Bronchial epithelial cell (primary cell): ENCODE measurements around the gene PHF2. TPM values are rescaled to one million over a fixed set of nuclear protein-coding genes. Genes with fewer than 3 reads are reported as not detected.

Experiments used
- DNase-seq: peaks from one replicate; pipeline ENCODE4 v3.0.0-alpha.2; 2010; ENCODE audit warnings: low read depth
- FAIRE-seq: peaks from 2 replicates; lab custom pipeline; 2011; peaks lifted over from hg19 to GRCh38; lab: Jason Lieb, UNC
- H3K27me3 ChIP-seq: 2 replicates; pipeline ENCODE4 v1.5.1; 2011; ENCODE audit warnings: low read length; ENCODE audit not compliant: control insufficient read depth, insufficient read depth
- H3K36me3 ChIP-seq: 2 replicates; pipeline ENCODE4 v1.5.1; 2011; ENCODE audit warnings: low read length; ENCODE audit not compliant: control insufficient read depth, insufficient read depth
- H3K4me3 ChIP-seq: 2 replicates; pipeline ENCODE4 v1.5.1; 2011; ENCODE audit warnings: mild to moderate bottlenecking, low read depth, low read length, control low read depth
- total RNA-seq: library from RNA; depleted of rRNA; stranded (reverse); fragments of >200 nt; gene quantifications from 2 replicates; pipeline ENCODE4 v1.2.1, GENCODE V29; 2014
- TF ChIP-seq, protein P1 (sequence below): IDR thresholded peaks from 2 replicates; pipeline ENCODE4 v1.5.1; 2011; ENCODE audit warnings: mild to moderate bottlenecking, moderate library complexity, low read length, control low read depth, inconsistent platforms; ENCODE audit not compliant: insufficient read depth, severe bottlenecking

Gene PHF2
- total RNA-seq, 1 donor from 2014 or later: 10.0 TPM

- TF ChIP-seq, protein P1, sequence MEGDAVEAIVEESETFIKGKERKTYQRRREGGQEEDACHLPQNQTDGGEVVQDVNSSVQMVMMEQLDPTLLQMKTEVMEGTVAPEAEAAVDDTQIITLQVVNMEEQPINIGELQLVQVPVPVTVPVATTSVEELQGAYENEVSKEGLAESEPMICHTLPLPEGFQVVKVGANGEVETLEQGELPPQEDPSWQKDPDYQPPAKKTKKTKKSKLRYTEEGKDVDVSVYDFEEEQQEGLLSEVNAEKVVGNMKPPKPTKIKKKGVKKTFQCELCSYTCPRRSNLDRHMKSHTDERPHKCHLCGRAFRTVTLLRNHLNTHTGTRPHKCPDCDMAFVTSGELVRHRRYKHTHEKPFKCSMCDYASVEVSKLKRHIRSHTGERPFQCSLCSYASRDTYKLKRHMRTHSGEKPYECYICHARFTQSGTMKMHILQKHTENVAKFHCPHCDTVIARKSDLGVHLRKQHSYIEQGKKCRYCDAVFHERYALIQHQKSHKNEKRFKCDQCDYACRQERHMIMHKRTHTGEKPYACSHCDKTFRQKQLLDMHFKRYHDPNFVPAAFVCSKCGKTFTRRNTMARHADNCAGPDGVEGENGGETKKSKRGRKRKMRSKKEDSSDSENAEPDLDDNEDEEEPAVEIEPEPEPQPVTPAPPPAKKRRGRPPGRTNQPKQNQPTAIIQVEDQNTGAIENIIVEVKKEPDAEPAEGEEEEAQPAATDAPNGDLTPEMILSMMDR: no peak
- FAIRE-seq (no peak), DNase-seq (no peak)
- no peak overlapping the region for H3K4me3 ChIP-seq
- H3K27me3 ChIP-seq: no peaks in the 10 kb centered on the region
- H3K36me3 ChIP-seq: no peaks in the 10 kb centered on the region
These were observed 9.3 kb downstream of the PHF2 start for GRCh38 chr9:93585695-93586094.

DNA sequence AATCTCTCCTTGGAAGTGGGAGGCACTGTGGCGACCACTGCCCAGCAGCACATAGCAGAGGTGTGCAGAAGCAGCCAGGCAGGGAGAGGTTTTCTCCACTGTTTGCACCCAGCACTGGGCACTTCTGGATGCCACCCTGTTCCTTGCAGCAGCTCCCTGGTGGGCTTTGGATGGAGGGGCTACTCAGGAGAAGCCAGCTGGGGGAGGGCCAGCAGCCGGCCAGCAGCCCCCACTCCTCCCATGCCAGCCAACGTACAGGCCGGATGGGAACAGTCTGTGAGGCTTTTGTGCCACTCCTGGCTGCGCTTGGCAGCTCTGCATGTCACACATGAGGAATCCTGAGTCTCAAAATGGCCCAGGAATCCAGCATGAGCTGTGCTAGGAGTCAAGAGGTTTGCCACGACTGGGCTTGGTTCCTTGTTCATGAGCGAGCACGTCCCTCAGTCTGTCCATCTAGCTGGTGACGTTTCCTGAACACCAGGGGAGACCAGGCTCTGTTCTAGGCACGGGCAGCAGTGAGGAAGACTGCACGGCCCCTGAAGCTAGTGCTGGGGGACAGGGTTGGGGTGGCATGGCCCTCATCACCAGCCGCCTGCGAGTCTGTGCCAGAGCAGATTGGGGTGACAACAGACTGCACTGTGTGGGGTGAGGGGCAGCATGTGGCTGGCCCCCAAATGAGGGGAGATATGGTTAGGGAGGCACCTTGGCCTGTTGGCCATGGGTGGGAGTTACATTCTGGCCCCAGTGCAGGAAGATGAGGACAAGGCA lies 10.1 kb downstream of the PHF2 start:
- Histone ChIP-seq H3K4me3 (no peak overlapping the region), H3K36me3 (no peaks in the 10 kb centered on the region), H3K27me3 (no peaks in the 10 kb centered on the region)
- no peak for DNase-seq
- TF ChIP-seq, protein P1: no peak
- FAIRE-seq: peak; percentile 76

GRCh38 chr9:93587284-93587650 lies 10.9 kb downstream of the PHF2 start:
- H3K27me3 ChIP-seq: no peaks in the 10 kb centered on the region
- TF ChIP-seq, protein P1: no peak
- H3K36me3 ChIP-seq: no peaks in the 10 kb centered on the region
- DNase-seq (no peak), FAIRE-seq (no peak)
- H3K4me3 ChIP-seq: no peak overlapping the region

- Histone ChIP-seq H3K36me3 (no peaks in the 10 kb centered on the region), H3K4me3 (no peak overlapping the region), H3K27me3 (no peaks in the 10 kb centered on the region)
- TF ChIP-seq, protein P1: peak; percentile 5
- FAIRE-seq (no peak), DNase-seq (no peak)
These were observed 11.4 kb downstream of the PHF2 start for GRCh38 chr9:93587651-93588347.

DNA sequence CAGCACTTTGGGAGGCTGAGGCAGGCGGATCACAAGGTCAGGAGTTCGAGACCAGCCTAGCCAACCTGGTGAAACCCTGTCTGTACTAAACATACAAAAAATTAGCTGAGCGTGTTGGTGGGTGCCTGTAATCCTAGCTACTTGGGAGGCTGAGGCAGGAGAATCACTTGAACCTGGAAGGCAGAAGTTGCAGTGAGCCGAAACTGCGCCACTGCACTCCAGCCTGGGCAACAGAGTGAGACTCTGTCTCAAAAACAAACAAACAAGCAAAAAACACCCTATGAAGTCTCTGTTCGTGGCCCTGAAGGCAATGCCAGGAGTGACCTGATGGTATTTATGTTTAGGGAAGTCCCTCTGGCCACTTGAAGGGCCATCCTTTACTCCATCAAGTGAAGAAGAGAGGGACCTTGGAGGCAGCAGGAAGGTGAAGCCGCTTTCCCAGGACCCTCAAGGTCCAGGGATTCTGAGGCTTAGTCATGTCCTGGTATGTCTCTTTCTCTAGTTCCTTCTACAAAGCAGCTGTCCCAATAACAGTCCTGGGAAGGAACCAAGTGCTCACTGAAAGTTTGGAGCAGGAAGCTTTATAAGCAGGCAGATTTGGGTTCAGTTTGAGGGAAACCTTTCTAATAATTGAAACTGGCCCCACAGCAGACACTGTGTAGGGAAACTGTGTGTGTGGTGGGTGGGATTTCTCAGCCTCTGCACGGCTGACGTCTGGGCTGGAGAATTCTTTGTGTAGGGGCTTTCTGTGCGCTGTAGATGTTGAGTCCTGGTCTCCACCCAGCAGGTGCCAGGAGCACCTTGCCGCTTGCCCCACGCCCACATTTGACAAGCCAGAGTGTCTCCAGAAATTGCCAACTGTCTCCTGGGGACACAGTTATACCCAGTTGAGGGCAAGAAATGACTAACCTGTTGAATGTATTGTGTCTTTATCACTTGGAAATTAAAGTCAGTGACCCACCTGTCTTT lies 12.5 kb downstream of the PHF2 start:
- no peaks in the 10 kb centered on the region for H3K27me3 ChIP-seq
- TF ChIP-seq, protein P1: no peak
- DNase-seq (no peak), FAIRE-seq (no peak)
- no peaks in the 10 kb centered on the region for H3K36me3 ChIP-seq
- H3K4me3 ChIP-seq: no peak overlapping the region
